Activated T-cell treated with anti-CD3 and anti-CD28 coated beads, Interleukin-2, amount 50 U/mL, for 4 hours (primary cell): ENCODE data around the gene ZDHHC21. TPM values are rescaled to one million over a fixed set of nuclear protein-coding genes. Genes with fewer than 3 reads are reported as not detected.
A peak's percentile ranks its signal among the peaks of the same experiment; 100 is the strongest.

Experiments
- ATAC-seq, 2 donors: fragments of 200-7000 bp; cut with Tn5 transposase; one replicate each; pipeline ENCODE4 v1.10.0; 2021
- DNase-seq: peaks from one replicate; pipeline ENCODE4 v3.0.0-alpha.2; 2020
- H3K27me3 Mint-ChIP-seq: one replicate; pipeline ENCODE4 v1.8.0; 2021; ENCODE audit warnings: low read depth, mixed read lengths
- H3K36me3 Mint-ChIP-seq: one replicate; pipeline ENCODE4 v1.8.0; 2022; ENCODE audit warnings: mixed read lengths; ENCODE audit not compliant: insufficient read depth
- H3K4me1 Mint-ChIP-seq: one replicate; pipeline ENCODE4 v1.8.0; 2021; ENCODE audit warnings: low read depth, mixed read lengths
- H3K4me3 Mint-ChIP-seq: one replicate; pipeline ENCODE4 v1.8.0; 2021; ENCODE audit warnings: mild to moderate bottlenecking, moderate library complexity, mixed read lengths
- H3K9me3 Mint-ChIP-seq: one replicate; pipeline ENCODE4 v1.8.0; 2021; ENCODE audit warnings: mixed read lengths
- total RNA-seq, 3 donors: library from RNA; stranded (reverse); gene quantifications; one replicate each; pipeline ENCODE4 v1.2.1, GENCODE V29; 2021

Gene ZDHHC21
- total RNA-seq = 1 to 10 TPM; 3.4 to 5.0 (median 4.2) TPM

- H3K36me3 Mint-ChIP-seq = peaks cover 4% of the 10 kb centered on the region
- H3K4me3 Mint-ChIP-seq = peak within 1 kb of the TSS; percentile 94
- H3K4me1 Mint-ChIP-seq = peaks cover 28% of the 10 kb centered on the region
- DNase-seq (no peak), ATAC-seq (peak; percentile 85 to 88)
- no peaks in the 10 kb centered on the region for H3K9me3 Mint-ChIP-seq
- H3K27me3 Mint-ChIP-seq = peaks cover 8% of the 10 kb centered on the region
These were observed at the start of gene ZDHHC21 for GRCh38 chr9:14693251-14693861. TSS of gene ZDHHC21 (minus strand) at chr9:14693432. CDS start at chr9:14674340, 19,092 bp downstream.

- Mint-ChIP-seq H3K36me3 (no peaks in the 10 kb centered on the region), H3K4me3 (no peak overlapping the region), H3K4me1 (no peaks in the 10 kb centered on the region), H3K9me3 (no peaks in the 10 kb centered on the region), H3K27me3 (peaks cover 9% of the 10 kb centered on the region)
- DNase-seq (no peak), ATAC-seq (no peak)
These were observed 48.1 kb upstream of the ZDHHC21 start for GRCh38 chr9:14741369-14741768.

GRCh38 chr9:14733133-14733532 is 39.9 kb upstream of the ZDHHC21 start:
- no peaks in the 10 kb centered on the region for H3K36me3 Mint-ChIP-seq
- no peak overlapping the region for H3K4me3 Mint-ChIP-seq
- DNase-seq (no peak), ATAC-seq (no peak)
- H3K4me1 Mint-ChIP-seq = no peaks in the 10 kb centered on the region
- peaks cover 2% of the 10 kb centered on the region for H3K27me3 Mint-ChIP-seq
- H3K9me3 Mint-ChIP-seq = no peaks in the 10 kb centered on the region

- H3K4me1 Mint-ChIP-seq = no peaks in the 10 kb centered on the region
- no peaks in the 10 kb centered on the region for H3K36me3 Mint-ChIP-seq
- no peak for ATAC-seq
- H3K9me3 Mint-ChIP-seq = no peaks in the 10 kb centered on the region
- DNase-seq = no peak
- H3K27me3 Mint-ChIP-seq = no peaks in the 10 kb centered on the region
- no peak overlapping the region for H3K4me3 Mint-ChIP-seq
These were observed 38.2 kb upstream of the ZDHHC21 start for GRCh38 chr9:14731294-14731981.

GRCh38 chr9:14730461-14730898 is 37.2 kb upstream of the ZDHHC21 start:
- H3K36me3 Mint-ChIP-seq = no peaks in the 10 kb centered on the region
- DNase-seq (no peak), ATAC-seq (no peak)
- no peaks in the 10 kb centered on the region for H3K4me1 Mint-ChIP-seq
- no peaks in the 10 kb centered on the region for H3K27me3 Mint-ChIP-seq
- no peak overlapping the region for H3K4me3 Mint-ChIP-seq
- H3K9me3 Mint-ChIP-seq = no peaks in the 10 kb centered on the region

GRCh38 chr9:14723301-14723700 is 30.1 kb upstream of the ZDHHC21 start:
- DNase-seq = no peak
- Mint-ChIP-seq H3K27me3 (peaks cover 13% of the 10 kb centered on the region), H3K9me3 (no peaks in the 10 kb centered on the region), H3K36me3 (no peaks in the 10 kb centered on the region), H3K4me1 (no peaks in the 10 kb centered on the region), H3K4me3 (no peak overlapping the region)
- ATAC-seq = no peak

GRCh38 chr9:14722391-14723035 is 29.3 kb upstream of the ZDHHC21 start, which contains the start of gene CER1:
TSS of gene CER1 (minus strand) at chr9:14722733. CDS start at chr9:14722672, 61 bp downstream.
- H3K9me3 Mint-ChIP-seq = no peaks in the 10 kb centered on the region
- no peaks in the 10 kb centered on the region for H3K36me3 Mint-ChIP-seq
- DNase-seq = no peak
- H3K4me1 Mint-ChIP-seq = no peaks in the 10 kb centered on the region
- H3K27me3 Mint-ChIP-seq = peaks cover 14% of the 10 kb centered on the region
- H3K4me3 Mint-ChIP-seq = no peak within 1 kb of the TSS
- ATAC-seq = no peak

- H3K9me3 Mint-ChIP-seq = no peaks in the 10 kb centered on the region
- no peaks in the 10 kb centered on the region for H3K36me3 Mint-ChIP-seq
- DNase-seq (no peak), ATAC-seq (no peak)
- no peak overlapping the region for H3K4me3 Mint-ChIP-seq
- H3K4me1 Mint-ChIP-seq = no peaks in the 10 kb centered on the region
- peaks cover 14% of the 10 kb centered on the region for H3K27me3 Mint-ChIP-seq
These were observed 26.1 kb upstream of the ZDHHC21 start for GRCh38 chr9:14719231-14719923.

- H3K4me1 Mint-ChIP-seq = no peaks in the 10 kb centered on the region
- peaks cover 13% of the 10 kb centered on the region for H3K27me3 Mint-ChIP-seq
- no peaks in the 10 kb centered on the region for H3K36me3 Mint-ChIP-seq
These were observed 21.9 kb upstream of the ZDHHC21 start for GRCh38 chr9:14715102-14715501.

GRCh38 chr9:14713187-14713767 is 20.0 kb upstream of the ZDHHC21 start:
- H3K36me3 Mint-ChIP-seq = no peaks in the 10 kb centered on the region
- H3K27me3 Mint-ChIP-seq = peaks cover 13% of the 10 kb centered on the region
- H3K9me3 Mint-ChIP-seq = peaks cover 7% of the 10 kb centered on the region
- ATAC-seq (no peak), DNase-seq (no peak)
- H3K4me3 Mint-ChIP-seq = no peak overlapping the region
- H3K4me1 Mint-ChIP-seq = no peaks in the 10 kb centered on the region

More at GRCh38 chr9:14715102-14715501, 21.9 kb upstream of the ZDHHC21 start:
- ATAC-seq (no peak), DNase-seq (no peak)
- Mint-ChIP-seq H3K4me3 (no peak overlapping the region), H3K9me3 (peaks cover 2% of the 10 kb centered on the region)

- peaks cover 21% of the 10 kb centered on the region for H3K27me3 Mint-ChIP-seq
- peaks cover 24% of the 10 kb centered on the region for H3K9me3 Mint-ChIP-seq
- DNase-seq (no peak), ATAC-seq (no peak)
- no peaks in the 10 kb centered on the region for H3K4me1 Mint-ChIP-seq
- peaks cover 2% of the 10 kb centered on the region for H3K36me3 Mint-ChIP-seq
- H3K4me3 Mint-ChIP-seq = no peak overlapping the region
These were observed 17.6 kb upstream of the ZDHHC21 start for GRCh38 chr9:14710804-14711203.

GRCh38 chr9:14706530-14707140 is 13.4 kb upstream of the ZDHHC21 start:
- H3K27me3 Mint-ChIP-seq = peaks cover 24% of the 10 kb centered on the region
- no peak for ATAC-seq
- peaks cover 2% of the 10 kb centered on the region for H3K36me3 Mint-ChIP-seq
- no peak overlapping the region for H3K4me3 Mint-ChIP-seq
- H3K9me3 Mint-ChIP-seq = peaks cover 33% of the 10 kb centered on the region
- H3K4me1 Mint-ChIP-seq = no peaks in the 10 kb centered on the region
- no peak for DNase-seq

GRCh38 chr9:14705079-14705478 is 11.8 kb upstream of the ZDHHC21 start:
- H3K4me1 Mint-ChIP-seq = no peaks in the 10 kb centered on the region
- peaks cover 2% of the 10 kb centered on the region for H3K36me3 Mint-ChIP-seq
- peaks cover 31% of the 10 kb centered on the region for H3K9me3 Mint-ChIP-seq
- no peak overlapping the region for H3K4me3 Mint-ChIP-seq
- DNase-seq (no peak), ATAC-seq (no peak)
- peaks cover 21% of the 10 kb centered on the region for H3K27me3 Mint-ChIP-seq

- peaks cover 22% of the 10 kb centered on the region for H3K27me3 Mint-ChIP-seq
- H3K4me1 Mint-ChIP-seq = no peaks in the 10 kb centered on the region
These were observed 11.0 kb upstream of the ZDHHC21 start for GRCh38 chr9:14704281-14704680.

More at GRCh38 chr9:14704281-14704680, 11.0 kb upstream of the ZDHHC21 start:
- ATAC-seq = no peak
- no peak overlapping the region for H3K4me3 Mint-ChIP-seq
- H3K9me3 Mint-ChIP-seq = peaks cover 29% of the 10 kb centered on the region
- H3K36me3 Mint-ChIP-seq = peaks cover 2% of the 10 kb centered on the region
- no peak for DNase-seq
